HG03354 (cell line): Measurements from ENCODE around the gene UPP1.
A peak's percentile ranks its signal among the peaks of the same experiment; 100 is the strongest.
"Not testable (repeated sequence)": the region's sequence is repeated elsewhere in the genome, so short reads cannot be mapped to it uniquely, and the experiment has no call there.

Experiments
- ATAC-seq: cut with Tn5 transposase; IDR thresholded peaks from one replicate; pipeline ENCODE4 v1.9.1; 2021; ENCODE audit warnings: mild to moderate bottlenecking; ENCODE audit not compliant: unreplicated experiment, poor library complexity, severe bottlenecking

The UPP1 gene

GRCh38 chr7:48108959-48109847 is 20.1 kb downstream of the UPP1 start:
- ATAC-seq: no peak

GRCh38 chr7:48109848-48110663 is 21.0 kb downstream of the UPP1 start:
- peak; percentile 92 for ATAC-seq

- ATAC-seq: no peak
These were observed 21.8 kb downstream of the UPP1 start for GRCh38 chr7:48110868-48111267.

- ATAC-seq: no peak
These were observed 22.5 kb downstream of the UPP1 start for GRCh38 chr7:48111596-48111995.

GRCh38 chr7:48112401-48113165 is 23.5 kb downstream of the UPP1 start:
- ATAC-seq: no peak

- no peak for ATAC-seq
These were observed 24.2 kb downstream of the UPP1 start for GRCh38 chr7:48113275-48113674.

GRCh38 chr7:48114115-48114514 is 25.1 kb downstream of the UPP1 start:
- ATAC-seq: no peak

GRCh38 chr7:48114589-48114988 is 25.5 kb downstream of the UPP1 start:
- ATAC-seq: no peak

GRCh38 chr7:48116043-48116442 is 27.0 kb downstream of the UPP1 start:
- ATAC-seq: no peak

GRCh38 chr7:48118041-48118440 is 29.0 kb downstream of the UPP1 start:
- ATAC-seq: no peak

GRCh38 chr7:48120536-48120935 is 31.5 kb downstream of the UPP1 start:
- ATAC-seq: not testable (repeated sequence)

- no peak for ATAC-seq
These were observed 37.0 kb downstream of the UPP1 start for GRCh38 chr7:48126037-48126436.

- ATAC-seq: peak; percentile 92
These were observed 41.6 kb downstream of the UPP1 start for GRCh38 chr7:48130658-48131108.

GRCh38 chr7:48132792-48133191 is 43.7 kb downstream of the UPP1 start:
- ATAC-seq: no peak

GRCh38 chr7:48139459-48139858 is 50.4 kb downstream of the UPP1 start:
- no peak for ATAC-seq

- ATAC-seq: no peak
These were observed 51.1 kb downstream of the UPP1 start for GRCh38 chr7:48140001-48140681.

GRCh38 chr7:48141521-48141920 is 52.5 kb downstream of the UPP1 start:
- no peak for ATAC-seq

GRCh38 chr7:48144291-48144768 is 55.3 kb downstream of the UPP1 start:
- no peak for ATAC-seq

GRCh38 chr7:48147078-48147591 is 58.1 kb downstream of the UPP1 start:
- no peak for ATAC-seq
